GM10266 (cell line): ENCODE results near the gene HSBP1L1.

Source experiments
- DNase-seq: peaks from one replicate; pipeline ENCODE4 v3.0.0; 2012; ENCODE audit errors: extremely low spot score
- TF ChIP-seq, protein P1 (sequence below): IDR thresholded peaks from 2 replicates; pipeline ENCODE4 v1.5.1; 2012; ENCODE audit warnings: mild to moderate bottlenecking, low read depth; ENCODE audit not compliant: control insufficient read depth, insufficient read depth; ENCODE audit errors: missing control alignments

Gene HSBP1L1

DNA sequence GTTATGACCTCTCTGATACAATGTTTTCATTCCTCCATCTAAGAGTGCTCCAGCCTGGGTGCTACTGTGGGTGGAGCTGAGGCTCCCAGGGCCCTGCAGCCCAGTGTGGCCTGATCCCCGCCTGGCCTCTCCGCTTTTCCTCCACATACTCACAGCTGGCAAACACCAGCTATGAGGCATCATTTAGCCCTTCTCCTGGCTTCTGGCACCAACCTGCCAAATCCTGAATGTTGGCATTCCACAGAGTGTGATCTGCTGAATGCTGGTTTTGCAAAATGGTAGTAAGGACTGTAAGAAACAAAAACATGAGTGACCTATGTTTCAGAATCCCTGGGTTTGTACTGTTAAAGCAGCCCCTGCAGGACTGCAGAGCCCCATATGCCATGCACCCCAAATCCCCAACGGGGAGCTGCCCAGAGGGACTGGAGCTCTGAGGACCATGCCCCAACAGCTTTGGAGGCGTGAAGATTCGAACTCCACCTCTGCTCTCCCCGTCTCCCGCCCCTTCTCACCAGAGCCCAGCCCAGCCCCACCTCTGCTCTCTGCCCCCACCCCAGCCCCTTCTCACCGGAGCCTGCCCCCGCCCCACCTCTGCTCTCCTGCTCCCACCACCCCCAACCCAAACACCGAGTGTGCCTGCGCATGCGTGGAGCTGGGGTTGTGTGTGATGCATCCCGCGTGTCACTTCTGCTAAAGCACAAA is 17.2 kb upstream of the HSBP1L1 start:
- TF ChIP-seq, protein P1, sequence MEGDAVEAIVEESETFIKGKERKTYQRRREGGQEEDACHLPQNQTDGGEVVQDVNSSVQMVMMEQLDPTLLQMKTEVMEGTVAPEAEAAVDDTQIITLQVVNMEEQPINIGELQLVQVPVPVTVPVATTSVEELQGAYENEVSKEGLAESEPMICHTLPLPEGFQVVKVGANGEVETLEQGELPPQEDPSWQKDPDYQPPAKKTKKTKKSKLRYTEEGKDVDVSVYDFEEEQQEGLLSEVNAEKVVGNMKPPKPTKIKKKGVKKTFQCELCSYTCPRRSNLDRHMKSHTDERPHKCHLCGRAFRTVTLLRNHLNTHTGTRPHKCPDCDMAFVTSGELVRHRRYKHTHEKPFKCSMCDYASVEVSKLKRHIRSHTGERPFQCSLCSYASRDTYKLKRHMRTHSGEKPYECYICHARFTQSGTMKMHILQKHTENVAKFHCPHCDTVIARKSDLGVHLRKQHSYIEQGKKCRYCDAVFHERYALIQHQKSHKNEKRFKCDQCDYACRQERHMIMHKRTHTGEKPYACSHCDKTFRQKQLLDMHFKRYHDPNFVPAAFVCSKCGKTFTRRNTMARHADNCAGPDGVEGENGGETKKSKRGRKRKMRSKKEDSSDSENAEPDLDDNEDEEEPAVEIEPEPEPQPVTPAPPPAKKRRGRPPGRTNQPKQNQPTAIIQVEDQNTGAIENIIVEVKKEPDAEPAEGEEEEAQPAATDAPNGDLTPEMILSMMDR, result no peak
- DNase-seq, result no peak

DNA sequence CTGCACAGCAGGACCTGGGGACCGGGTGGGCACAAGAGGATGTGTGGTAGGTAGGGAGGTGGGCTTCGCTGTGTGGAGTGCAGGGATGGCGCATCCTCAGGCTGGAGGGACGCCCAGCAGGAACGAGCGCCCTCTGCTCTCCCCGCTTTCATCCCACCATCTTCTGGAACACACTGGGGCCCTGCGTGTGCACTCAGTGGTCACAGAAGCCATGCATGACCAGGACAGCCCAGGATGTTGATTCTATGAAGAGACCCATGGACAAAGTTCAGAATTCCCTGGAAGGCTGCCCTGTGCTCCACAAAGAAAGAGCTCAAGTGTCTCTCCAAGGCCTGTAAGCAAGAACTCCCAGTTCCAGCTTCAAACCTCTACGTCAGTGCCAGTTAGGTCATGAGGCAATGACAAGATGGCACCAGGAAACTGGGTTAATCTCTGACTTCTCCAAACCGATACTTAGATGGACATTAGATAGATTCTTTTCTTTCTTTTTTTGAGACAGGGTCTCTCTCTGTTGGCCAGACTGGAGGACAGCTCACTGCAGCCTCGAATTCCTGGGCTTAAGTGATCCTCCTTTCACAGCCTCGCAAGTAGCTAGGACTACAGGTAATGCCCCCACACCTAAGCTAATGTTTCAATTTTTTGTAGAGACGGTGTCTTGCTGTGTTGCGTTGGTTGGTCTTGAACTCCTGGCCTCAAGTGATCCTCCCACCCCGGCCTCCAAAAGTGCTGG is 16.4 kb upstream of the HSBP1L1 start:
- DNase-seq, result no peak
- TF ChIP-seq, protein P1, result no peak

DNA sequence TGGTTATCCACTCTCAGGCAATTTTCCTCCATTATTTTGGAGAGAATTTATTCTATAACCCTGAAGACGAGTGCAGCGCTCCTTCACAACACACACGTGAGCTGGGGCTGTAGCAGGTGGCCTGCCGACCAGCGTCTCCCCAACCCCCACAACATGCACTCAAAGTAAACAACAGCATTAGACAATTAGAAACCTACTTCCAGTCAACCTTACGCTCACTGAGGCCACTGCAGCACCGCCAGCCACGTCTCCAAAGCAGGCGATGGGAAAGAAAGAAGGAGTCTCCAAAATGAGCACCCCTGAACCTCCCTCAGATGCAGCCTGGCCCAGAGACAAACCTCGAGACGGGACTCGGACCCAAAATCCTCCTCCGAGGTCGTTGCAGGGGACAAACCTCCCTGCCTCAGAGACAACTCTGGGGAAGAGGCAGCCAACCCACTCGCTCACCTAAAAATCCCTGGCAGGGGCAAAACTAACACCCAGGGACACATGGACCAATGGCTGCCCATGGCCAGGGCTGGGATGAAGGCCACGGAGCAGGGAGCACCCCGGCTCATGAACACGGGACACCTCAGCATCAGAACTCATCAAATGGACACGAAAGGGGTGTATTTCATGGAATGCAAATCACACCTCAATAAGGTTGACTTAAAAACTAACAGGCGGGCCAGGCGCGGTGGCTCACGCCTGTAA is 15.6 kb upstream of the HSBP1L1 start:
- no peak for DNase-seq
- TF ChIP-seq, protein P1, result no peak

DNA sequence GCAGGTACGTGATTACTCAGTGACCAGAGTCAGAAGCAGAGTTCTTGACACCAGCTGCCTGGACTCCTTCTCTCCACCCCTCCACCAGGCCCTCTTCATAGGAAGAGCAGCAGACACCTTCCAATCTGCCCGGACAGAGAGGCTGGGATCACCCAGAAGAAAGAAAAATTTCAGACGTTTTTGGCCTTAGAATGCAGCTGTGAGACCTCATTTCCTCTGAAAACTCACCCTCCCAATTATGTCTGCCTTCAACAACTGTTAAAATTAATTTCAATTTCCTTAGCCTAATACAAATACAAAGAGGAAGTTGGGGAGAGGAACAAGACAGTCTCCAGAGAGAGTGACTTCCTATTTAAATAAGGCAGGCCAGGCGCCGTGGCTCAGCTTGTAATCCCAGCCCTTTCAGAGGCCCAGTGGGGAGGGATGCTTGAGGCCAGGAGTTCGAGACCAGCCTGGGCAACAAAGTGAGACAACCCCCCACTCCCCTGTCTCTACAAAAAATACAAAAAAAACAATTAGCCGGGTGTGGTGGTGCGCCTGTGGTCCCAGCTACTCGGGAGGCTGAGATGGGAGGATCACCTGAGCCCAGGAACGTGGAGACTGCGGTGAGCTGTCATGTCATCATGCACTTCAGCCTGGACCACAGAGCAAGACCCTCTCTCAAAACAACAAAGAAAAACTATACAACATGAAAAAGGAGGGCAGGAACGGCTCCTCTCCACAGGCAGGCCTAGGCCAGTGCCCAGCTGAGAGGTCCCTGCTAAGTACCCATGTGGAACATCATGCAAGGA is 14.6 kb upstream of the HSBP1L1 start:
- TF ChIP-seq, protein P1, result no peak
- peak; percentile 59 for DNase-seq

DNA sequence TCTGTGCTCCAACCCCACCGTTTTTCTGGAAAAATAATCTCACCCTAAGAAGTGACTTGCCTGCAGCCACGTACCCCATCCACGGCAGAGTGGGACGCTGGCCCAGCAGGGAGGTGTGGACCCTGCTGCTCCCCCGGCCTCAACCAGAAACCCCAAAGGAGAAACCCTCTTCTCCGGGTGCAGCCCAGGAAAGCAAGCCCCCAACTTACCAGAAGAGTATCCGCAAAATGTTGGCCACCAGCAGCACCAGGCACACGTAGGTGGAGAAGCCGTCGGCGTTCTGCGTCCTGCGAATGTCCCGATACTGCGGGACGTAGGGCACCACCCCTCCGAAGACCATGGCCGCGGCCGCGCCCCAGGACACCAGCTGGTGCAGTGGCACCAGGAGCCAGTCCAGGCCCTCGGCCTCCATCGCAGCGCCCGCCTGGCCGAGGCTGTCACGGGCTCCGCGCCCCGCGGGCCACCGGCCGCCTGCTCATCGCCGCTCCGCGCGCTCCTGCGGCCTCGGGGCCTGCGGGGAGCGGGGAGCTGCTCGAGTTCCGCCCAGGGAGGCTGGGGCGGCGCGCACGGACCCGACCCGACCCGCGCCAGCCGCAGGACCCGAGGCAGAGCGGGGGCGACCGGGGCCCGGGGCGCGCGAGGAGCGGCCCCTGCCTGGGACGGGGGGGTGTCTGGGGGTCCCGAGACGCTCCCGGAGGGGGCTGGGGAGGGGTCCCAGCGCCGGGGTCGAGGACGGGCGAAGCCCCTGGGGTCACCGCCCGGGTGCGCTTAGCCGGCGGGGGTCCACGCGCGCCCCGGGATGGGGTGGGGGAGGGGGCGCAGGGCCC is 13.7 kb upstream of the HSBP1L1 start:
- peak; percentile 48 for DNase-seq

More for the DNA sequence above, 13.7 kb upstream of the HSBP1L1 start:
- TF ChIP-seq, protein P1, result no peak
